ENCODE data around the gene FARSB. TPM values are rescaled to one million over a fixed set of nuclear protein-coding genes. Genes with fewer than 3 reads are reported as not detected.

The FARSB gene
- total RNA-seq, 1 experiment from 2014 or later = 31.0 TPM

DNA sequence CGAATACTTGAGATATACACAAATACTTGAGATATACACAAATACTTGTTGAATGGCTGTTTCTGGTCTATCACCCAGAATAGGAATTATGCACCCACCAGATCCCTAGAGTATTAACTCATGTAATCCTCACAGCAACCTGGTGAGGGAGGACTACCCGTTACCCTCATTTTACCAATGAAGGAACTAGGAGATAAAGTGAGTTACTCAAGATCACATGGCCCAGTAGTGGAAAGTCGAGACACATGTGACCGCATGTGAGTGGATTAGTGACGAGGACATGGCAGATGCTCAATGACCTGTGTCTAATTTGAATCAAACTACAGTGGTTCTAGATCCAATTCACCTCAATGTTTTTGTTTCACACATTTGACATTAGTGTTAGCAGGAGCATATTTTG, 18.0 kb upstream of the FARSB start:
- POLR2A ChIA-PET = no interaction called here
- ATAC-seq (no peak), DNase-seq (ENCODE audit: low spot score) (no peak)
- Mint-ChIP-seq H3K4me1 (peaks cover 13% of the 10 kb centered on the region), H3K27me3 (ENCODE audit: low read depth) (peaks cover 47% of the 10 kb centered on the region), H3K9me3 (no peaks in the 10 kb centered on the region), H3K4me3 (no peak overlapping the region), H3K36me3 (no peaks in the 10 kb centered on the region), H3K27ac (no peak overlapping the region)
- CTCF ChIA-PET = no interaction called here
- TF ChIP-seq ZBTB21 (CRISPR knock-in tag; IDR thresholded peaks at IDR 0.05; ENCODE audit: borderline replicate concordance) (no peak), NFE2L1 (CRISPR knock-in tag; IDR thresholded peaks at IDR 0.05) (no peak), FOXJ3 (CRISPR knock-in tag; IDR thresholded peaks at IDR 0.05; ENCODE audit: borderline replicate concordance) (no peak)
- TF ChIP-seq, protein P1, sequence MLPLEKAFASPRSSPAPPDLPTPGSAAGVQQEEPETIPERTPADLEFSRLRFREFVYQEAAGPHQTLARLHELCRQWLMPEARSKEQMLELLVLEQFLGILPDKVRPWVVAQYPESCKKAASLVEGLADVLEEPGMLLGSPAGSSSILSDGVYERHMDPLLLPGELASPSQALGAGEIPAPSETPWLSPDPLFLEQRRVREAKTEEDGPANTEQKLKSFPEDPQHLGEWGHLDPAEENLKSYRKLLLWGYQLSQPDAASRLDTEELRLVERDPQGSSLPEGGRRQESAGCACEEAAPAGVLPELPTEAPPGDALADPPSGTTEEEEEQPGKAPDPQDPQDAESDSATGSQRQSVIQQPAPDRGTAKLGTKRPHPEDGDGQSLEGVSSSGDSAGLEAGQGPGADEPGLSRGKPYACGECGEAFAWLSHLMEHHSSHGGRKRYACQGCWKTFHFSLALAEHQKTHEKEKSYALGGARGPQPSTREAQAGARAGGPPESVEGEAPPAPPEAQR (CRISPR knock-in tag; IDR thresholded peaks at IDR 0.05) = no peak
- TF ChIP-seq, protein P2, sequence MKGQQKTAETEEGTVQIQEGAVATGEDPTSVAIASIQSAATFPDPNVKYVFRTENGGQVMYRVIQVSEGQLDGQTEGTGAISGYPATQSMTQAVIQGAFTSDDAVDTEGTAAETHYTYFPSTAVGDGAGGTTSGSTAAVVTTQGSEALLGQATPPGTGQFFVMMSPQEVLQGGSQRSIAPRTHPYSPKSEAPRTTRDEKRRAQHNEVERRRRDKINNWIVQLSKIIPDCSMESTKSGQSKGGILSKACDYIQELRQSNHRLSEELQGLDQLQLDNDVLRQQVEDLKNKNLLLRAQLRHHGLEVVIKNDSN (CRISPR knock-in tag; IDR thresholded peaks at IDR 0.05) = no peak
- TF ChIP-seq, protein P3, sequence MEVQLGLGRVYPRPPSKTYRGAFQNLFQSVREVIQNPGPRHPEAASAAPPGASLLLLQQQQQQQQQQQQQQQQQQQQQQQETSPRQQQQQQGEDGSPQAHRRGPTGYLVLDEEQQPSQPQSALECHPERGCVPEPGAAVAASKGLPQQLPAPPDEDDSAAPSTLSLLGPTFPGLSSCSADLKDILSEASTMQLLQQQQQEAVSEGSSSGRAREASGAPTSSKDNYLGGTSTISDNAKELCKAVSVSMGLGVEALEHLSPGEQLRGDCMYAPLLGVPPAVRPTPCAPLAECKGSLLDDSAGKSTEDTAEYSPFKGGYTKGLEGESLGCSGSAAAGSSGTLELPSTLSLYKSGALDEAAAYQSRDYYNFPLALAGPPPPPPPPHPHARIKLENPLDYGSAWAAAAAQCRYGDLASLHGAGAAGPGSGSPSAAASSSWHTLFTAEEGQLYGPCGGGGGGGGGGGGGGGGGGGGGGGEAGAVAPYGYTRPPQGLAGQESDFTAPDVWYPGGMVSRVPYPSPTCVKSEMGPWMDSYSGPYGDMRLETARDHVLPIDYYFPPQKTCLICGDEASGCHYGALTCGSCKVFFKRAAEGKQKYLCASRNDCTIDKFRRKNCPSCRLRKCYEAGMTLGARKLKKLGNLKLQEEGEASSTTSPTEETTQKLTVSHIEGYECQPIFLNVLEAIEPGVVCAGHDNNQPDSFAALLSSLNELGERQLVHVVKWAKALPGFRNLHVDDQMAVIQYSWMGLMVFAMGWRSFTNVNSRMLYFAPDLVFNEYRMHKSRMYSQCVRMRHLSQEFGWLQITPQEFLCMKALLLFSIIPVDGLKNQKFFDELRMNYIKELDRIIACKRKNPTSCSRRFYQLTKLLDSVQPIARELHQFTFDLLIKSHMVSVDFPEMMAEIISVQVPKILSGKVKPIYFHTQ (CRISPR knock-in tag; IDR thresholded peaks at IDR 0.05) = no peak

DNA sequence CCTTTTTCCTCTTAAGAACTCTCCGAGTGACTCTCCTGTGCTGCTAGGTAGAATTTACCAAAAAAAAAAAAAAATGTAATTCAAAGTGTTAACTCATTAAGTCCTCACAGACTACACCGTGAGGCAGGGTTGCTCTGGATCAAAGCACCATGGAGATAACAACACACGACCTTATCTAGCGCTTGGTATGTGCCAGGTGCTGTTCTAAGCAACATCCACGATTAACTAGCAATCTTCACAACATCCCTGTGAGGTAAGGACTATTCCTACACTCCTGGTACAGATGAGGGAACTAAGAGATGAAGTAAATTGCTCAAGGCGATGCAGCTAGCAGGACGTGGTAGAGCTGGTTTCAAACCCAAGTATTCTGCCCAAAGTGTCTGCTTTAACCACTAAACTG, 17.4 kb upstream of the FARSB start:
- peaks cover 51% of the 10 kb centered on the region for H3K27me3 Mint-ChIP-seq (ENCODE audit: low read depth)
- CTCF ChIA-PET = interaction anchor here (0.9 kb wide), 1 partner anchor 17 kb away, joined by 4 read pairs; no protein-coding TSS in a partner anchor
- H3K9me3 Mint-ChIP-seq = no peaks in the 10 kb centered on the region

DNA sequence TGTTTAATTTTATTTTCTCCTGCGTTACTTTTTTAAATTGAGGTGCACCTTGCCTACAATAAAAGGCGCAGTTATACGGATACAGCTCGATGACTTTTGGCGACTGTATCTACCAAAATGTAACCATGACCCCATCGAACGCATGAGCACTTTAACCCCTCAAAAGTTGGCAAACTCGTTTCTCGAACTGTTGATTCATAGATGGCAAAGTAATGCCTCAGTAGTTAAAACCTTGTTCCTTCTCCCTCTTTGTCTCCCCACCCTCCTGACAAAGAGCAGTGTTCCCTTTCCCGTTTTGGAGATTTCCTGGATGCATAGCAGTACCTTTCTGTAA, 16.1 kb upstream of the FARSB start:
- Mint-ChIP-seq H3K4me3 (peak overlapping the region; percentile 74), H3K4me1 (peaks cover 13% of the 10 kb centered on the region), H3K27ac (no peak overlapping the region), H3K9me3 (no peaks in the 10 kb centered on the region), H3K36me3 (no peaks in the 10 kb centered on the region), H3K27me3 (ENCODE audit: low read depth) (peaks cover 58% of the 10 kb centered on the region)
- TF ChIP-seq CREB1 (CRISPR knock-in tag; IDR thresholded peaks at IDR 0.05) (no peak), RORB (CRISPR knock-in tag; IDR thresholded peaks at IDR 0.05) (no peak), ZNF423 (CRISPR knock-in tag; IDR thresholded peaks at IDR 0.05) (no peak), ELF4 (CRISPR knock-in tag; IDR thresholded peaks at IDR 0.05; ENCODE audit: low read depth) (no peak), FOXJ3 (CRISPR knock-in tag; IDR thresholded peaks at IDR 0.05; ENCODE audit: borderline replicate concordance) (no peak), CDX4 (CRISPR knock-in tag; IDR thresholded peaks at IDR 0.05; ENCODE audit: borderline replicate concordance) (no peak), PREB (CRISPR knock-in tag; IDR thresholded peaks at IDR 0.05; ENCODE audit: borderline replicate concordance) (no peak), IRF2 (CRISPR knock-in tag; IDR thresholded peaks at IDR 0.05; ENCODE audit: borderline replicate concordance, low read depth) (no peak), ZNF317 (CRISPR knock-in tag; IDR thresholded peaks at IDR 0.05; ENCODE audit: borderline replicate concordance, low read depth) (no peak), JUN (CRISPR knock-in tag; IDR thresholded peaks at IDR 0.05) (no peak), ZBTB43 (CRISPR knock-in tag; IDR thresholded peaks at IDR 0.05) (no peak), ATF6 (CRISPR knock-in tag; IDR thresholded peaks at IDR 0.05) (no peak), SP1 (CRISPR knock-in tag; conservative IDR thresholded peaks at IDR 0.05) (no peak)
- TF ChIP-seq, protein P2 (CRISPR knock-in tag; IDR thresholded peaks at IDR 0.05) = no peak
- TF ChIP-seq, protein P4, sequence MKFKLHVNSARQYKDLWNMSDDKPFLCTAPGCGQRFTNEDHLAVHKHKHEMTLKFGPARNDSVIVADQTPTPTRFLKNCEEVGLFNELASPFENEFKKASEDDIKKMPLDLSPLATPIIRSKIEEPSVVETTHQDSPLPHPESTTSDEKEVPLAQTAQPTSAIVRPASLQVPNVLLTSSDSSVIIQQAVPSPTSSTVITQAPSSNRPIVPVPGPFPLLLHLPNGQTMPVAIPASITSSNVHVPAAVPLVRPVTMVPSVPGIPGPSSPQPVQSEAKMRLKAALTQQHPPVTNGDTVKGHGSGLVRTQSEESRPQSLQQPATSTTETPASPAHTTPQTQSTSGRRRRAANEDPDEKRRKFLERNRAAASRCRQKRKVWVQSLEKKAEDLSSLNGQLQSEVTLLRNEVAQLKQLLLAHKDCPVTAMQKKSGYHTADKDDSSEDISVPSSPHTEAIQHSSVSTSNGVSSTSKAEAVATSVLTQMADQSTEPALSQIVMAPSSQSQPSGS (CRISPR knock-in tag; IDR thresholded peaks at IDR 0.05; ENCODE audit: borderline replicate concordance, low read depth) = no peak
- DNase-seq (ENCODE audit: low spot score) (no peak), ATAC-seq (no peak)
- ChIA-PET POLR2A (no interaction called here), CTCF (interaction anchor here (1.0 to 1.9 kb wide), 8 partner anchors 10 to 231 kb away, joined by 3 to 9 read pairs (median 4); no protein-coding TSS in a partner anchor)

More for the DNA sequence above, 17.4 kb upstream of the FARSB start:
- no peak for DNase-seq (ENCODE audit: low spot score)
- TF ChIP-seq ZNF232 (CRISPR knock-in tag; IDR thresholded peaks at IDR 0.05) = no peak
- no peak for ATAC-seq
- no peaks in the 10 kb centered on the region for H3K36me3 Mint-ChIP-seq
- POLR2A ChIA-PET = no interaction called here
- H3K27ac Mint-ChIP-seq = no peak overlapping the region
- peaks cover 13% of the 10 kb centered on the region for H3K4me1 Mint-ChIP-seq
- peak overlapping the region; percentile 31; the same call in 1 of the 2 replicates for H3K4me3 Mint-ChIP-seq
